Gastrocnemius medialis (tissue), 4 donors: ENCODE data around the gene TIAM2.

Experiments used
- POLR2A ChIP-seq, 2 donors: fragments of 450-650 bp; IDR thresholded peaks; one replicate each; pipeline ENCODE4 v1.6.1; 2017; ENCODE audit warnings: antibody characterized with exemption in 2 of 2, mild to moderate bottlenecking in 2 of 2, moderate library complexity in 2 of 2
- TF ChIP-seq, protein P1 (sequence below), 5 experiments: fragments of 450-650 bp in 3 of 5; fragments of 200-600 bp in 2 of 5; sonication (generic) in 2 of 5; IDR thresholded peaks in 4 of 5; conservative IDR thresholded peaks in 1 of 5; 1 replicate in 4 of 5; 2 replicates in 1 of 5; pipeline ENCODE4 v1.5.1; 2016 to 2019; ENCODE audit warnings: antibody characterized with exemption in 5 of 5, mild to moderate bottlenecking in 3 of 5, moderate library complexity in 3 of 5

DNA sequence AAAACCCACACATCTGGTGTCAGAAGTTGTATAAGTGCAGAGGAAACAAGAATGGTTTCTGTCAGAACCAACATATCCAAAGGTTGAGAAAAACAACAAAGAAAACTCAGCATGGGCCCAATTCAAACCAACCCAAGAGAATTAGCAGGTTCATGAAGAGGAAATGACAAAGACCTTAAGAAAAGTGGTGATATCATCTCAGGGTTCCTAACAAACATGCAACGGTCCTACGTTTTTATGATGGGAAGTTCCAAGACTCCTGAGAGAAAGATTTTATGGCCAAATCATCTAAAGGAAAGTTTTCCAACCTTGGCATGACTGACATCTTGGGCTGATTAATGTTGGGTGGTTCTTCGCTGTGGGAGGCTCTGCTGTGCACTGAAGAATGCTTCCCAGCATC lies 296.2 kb downstream of the TIAM2 start:
- TF ChIP-seq POLR2A (IDR thresholded peaks at IDR 0.05): no peak
- TF ChIP-seq, protein P1, sequence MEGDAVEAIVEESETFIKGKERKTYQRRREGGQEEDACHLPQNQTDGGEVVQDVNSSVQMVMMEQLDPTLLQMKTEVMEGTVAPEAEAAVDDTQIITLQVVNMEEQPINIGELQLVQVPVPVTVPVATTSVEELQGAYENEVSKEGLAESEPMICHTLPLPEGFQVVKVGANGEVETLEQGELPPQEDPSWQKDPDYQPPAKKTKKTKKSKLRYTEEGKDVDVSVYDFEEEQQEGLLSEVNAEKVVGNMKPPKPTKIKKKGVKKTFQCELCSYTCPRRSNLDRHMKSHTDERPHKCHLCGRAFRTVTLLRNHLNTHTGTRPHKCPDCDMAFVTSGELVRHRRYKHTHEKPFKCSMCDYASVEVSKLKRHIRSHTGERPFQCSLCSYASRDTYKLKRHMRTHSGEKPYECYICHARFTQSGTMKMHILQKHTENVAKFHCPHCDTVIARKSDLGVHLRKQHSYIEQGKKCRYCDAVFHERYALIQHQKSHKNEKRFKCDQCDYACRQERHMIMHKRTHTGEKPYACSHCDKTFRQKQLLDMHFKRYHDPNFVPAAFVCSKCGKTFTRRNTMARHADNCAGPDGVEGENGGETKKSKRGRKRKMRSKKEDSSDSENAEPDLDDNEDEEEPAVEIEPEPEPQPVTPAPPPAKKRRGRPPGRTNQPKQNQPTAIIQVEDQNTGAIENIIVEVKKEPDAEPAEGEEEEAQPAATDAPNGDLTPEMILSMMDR (IDR thresholded peaks at IDR 0.05 in 4 of 5, conservative IDR thresholded peaks at IDR 0.05 in 1 of 5): no peak
